ENCODE measurements around the gene GALM. TPM values are rescaled to one million over a fixed set of nuclear protein-coding genes. Genes with fewer than 3 reads are reported as not detected.

The GALM gene
- total and polyA plus RNA-seq, 2 of the 13 experiments (the other 11 are each of a cell fraction or from before 2014, with no cell fraction given): 65.5 to 90.0 TPM

DNA sequence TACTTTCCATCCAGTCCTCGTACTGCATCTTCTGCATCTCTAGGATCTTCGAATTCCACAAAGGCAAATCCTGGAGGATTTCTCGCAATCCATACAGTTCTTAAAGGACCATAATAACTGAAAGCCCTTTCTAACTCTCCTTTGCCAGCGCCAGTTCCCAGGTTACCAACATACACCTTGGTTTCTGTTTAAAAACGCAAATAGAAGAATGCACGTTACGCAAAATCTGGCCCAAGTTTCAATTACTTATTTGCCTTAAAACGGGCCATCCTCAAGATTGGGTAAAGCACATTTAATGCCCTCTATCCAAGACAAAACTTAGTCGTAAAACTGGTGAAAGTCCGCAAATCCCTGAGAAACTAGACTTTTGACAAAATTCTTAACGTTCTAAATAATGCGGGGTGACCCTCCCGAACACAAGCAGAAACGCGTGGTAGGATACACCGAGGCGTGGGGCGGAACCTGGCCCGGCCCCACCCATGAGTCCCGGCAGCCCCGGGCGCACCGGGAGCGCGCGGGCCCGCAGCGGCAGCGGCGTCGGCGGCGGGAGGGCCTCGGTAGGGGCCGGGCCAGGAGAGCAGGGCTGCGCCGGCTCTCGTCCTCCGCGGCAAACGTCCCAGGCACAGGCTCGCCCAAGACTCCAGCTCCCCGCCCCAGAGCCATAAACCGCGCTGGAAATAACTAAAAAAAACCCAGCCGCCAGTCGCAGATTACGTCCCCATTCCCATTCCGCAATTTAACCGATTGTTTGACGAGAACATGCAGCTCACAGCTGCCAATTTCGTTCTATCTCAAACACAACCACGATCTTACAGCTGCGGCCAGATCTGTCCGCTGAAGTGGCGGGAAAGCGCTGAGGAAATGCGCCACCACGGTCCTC, 84.3 kb downstream of the GALM start (continued):
- 0 out of 2 replicates have a peak, but pooled peaks have one; percentile 13 for TF ChIP-seq ZFP41 (CRISPR knock-in tag; IDR thresholded peaks at IDR 0.05; ENCODE audit: borderline replicate concordance)
- TF ChIP-seq HOXD1 (CRISPR knock-in tag; IDR thresholded peaks at IDR 0.05): peak; percentile 77; the same call in 1 of the 2 replicates
- peak; percentile 53; the same call in 1 of the 2 replicates for TF ChIP-seq SP2 (CRISPR knock-in tag; IDR thresholded peaks at IDR 0.05)
- peak; percentile 69 for TF ChIP-seq TFDP2 (CRISPR knock-in tag; IDR thresholded peaks at IDR 0.05)
- 0 out of 2 replicates have a peak, but pooled peaks have one; percentile 23 for TF ChIP-seq NFYC (CRISPR knock-in tag; IDR thresholded peaks at IDR 0.05)
- TF ChIP-seq PCBP2 (optimal IDR thresholded peaks at IDR 0.05; ENCODE audit: low read depth, low read length, poor library complexity, severe bottlenecking): no peak
- TF ChIP-seq SAP130 (CRISPR knock-in tag; IDR thresholded peaks at IDR 0.05; ENCODE audit: low read depth): peak; percentile 45; the same call in 1 of the 2 replicates
- TF ChIP-seq NFIC (IDR thresholded peaks at IDR 0.05; ENCODE audit: low read length): 0 out of 2 replicates have a peak, but pooled peaks have one; percentile 20
- peak; percentile 14; the same call in 1 of the 2 replicates for TF ChIP-seq E2F2 (CRISPR knock-in tag; IDR thresholded peaks at IDR 0.05; ENCODE audit: borderline replicate concordance)
- TF ChIP-seq, protein P1, sequence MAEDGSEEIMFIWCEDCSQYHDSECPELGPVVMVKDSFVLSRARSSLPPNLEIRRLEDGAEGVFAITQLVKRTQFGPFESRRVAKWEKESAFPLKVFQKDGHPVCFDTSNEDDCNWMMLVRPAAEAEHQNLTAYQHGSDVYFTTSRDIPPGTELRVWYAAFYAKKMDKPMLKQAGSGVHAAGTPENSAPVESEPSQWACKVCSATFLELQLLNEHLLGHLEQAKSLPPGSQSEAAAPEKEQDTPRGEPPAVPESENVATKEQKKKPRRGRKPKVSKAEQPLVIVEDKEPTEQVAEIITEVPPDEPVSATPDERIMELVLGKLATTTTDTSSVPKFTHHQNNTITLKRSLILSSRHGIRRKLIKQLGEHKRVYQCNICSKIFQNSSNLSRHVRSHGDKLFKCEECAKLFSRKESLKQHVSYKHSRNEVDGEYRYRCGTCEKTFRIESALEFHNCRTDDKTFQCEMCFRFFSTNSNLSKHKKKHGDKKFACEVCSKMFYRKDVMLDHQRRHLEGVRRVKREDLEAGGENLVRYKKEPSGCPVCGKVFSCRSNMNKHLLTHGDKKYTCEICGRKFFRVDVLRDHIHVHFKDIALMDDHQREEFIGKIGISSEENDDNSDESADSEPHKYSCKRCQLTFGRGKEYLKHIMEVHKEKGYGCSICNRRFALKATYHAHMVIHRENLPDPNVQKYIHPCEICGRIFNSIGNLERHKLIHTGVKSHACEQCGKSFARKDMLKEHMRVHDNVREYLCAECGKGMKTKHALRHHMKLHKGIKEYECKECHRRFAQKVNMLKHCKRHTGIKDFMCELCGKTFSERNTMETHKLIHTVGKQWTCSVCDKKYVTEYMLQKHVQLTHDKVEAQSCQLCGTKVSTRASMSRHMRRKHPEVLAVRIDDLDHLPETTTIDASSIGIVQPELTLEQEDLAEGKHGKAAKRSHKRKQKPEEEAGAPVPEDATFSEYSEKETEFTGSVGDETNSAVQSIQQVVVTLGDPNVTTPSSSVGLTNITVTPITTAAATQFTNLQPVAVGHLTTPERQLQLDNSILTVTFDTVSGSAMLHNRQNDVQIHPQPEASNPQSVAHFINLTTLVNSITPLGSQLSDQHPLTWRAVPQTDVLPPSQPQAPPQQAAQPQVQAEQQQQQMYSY (CRISPR knock-in tag; IDR thresholded peaks at IDR 0.05): peak; percentile 30; the same call in 1 of the 2 replicates
- TF ChIP-seq SMYD3 (CRISPR knock-in tag; IDR thresholded peaks at IDR 0.05): peak; percentile 66; the same call in 1 of the 2 replicates
- TF ChIP-seq ZNF678 (CRISPR knock-in tag; IDR thresholded peaks at IDR 0.05): peak; percentile 81; the same call in 1 of the 2 replicates
- TF ChIP-seq, protein P2, sequence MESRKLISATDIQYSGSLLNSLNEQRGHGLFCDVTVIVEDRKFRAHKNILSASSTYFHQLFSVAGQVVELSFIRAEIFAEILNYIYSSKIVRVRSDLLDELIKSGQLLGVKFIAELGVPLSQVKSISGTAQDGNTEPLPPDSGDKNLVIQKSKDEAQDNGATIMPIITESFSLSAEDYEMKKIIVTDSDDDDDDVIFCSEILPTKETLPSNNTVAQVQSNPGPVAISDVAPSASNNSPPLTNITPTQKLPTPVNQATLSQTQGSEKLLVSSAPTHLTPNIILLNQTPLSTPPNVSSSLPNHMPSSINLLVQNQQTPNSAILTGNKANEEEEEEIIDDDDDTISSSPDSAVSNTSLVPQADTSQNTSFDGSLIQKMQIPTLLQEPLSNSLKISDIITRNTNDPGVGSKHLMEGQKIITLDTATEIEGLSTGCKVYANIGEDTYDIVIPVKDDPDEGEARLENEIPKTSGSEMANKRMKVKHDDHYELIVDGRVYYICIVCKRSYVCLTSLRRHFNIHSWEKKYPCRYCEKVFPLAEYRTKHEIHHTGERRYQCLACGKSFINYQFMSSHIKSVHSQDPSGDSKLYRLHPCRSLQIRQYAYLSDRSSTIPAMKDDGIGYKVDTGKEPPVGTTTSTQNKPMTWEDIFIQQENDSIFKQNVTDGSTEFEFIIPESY (CRISPR knock-in tag; IDR thresholded peaks at IDR 0.05): peak; percentile 30; the same call in 1 of the 2 replicates
- no peak for TF ChIP-seq ZNF451 (CRISPR knock-in tag; IDR thresholded peaks at IDR 0.05)
- peak; percentile 94 for TF ChIP-seq PAWR (CRISPR knock-in tag; IDR thresholded peaks at IDR 0.05; ENCODE audit: borderline replicate concordance)
- TF ChIP-seq ZNF101 (CRISPR knock-in tag; IDR thresholded peaks at IDR 0.05; ENCODE audit: borderline replicate concordance, low read depth): peak; percentile 43; the same call in 1 of the 2 replicates
- TF ChIP-seq ZNF329 (CRISPR knock-in tag; IDR thresholded peaks at IDR 0.05; ENCODE audit: low read depth): 0 out of 2 replicates have a peak, but pooled peaks have one; percentile 1
- TF ChIP-seq EP300 (IDR thresholded peaks at IDR 0.05; ENCODE audit: low read depth in 2 of 2, low read length in 2 of 2): no peak
- TF ChIP-seq EP300 (CRISPR knock-in tag; IDR thresholded peaks at IDR 0.05; ENCODE audit: borderline replicate concordance): 0 out of 2 replicates have a peak, but pooled peaks have one; percentile 7

Measured in HepG2 (cell line).